SK-N-SH (cell line): ENCODE data around the gene TGFB1I1. TPM values are rescaled to one million over a fixed set of nuclear protein-coding genes. Genes with fewer than 3 reads are reported as not detected.

Source experiments
- CTCF ChIA-PET: fragments of 300-600, 350-600 bp; formaldehyde crosslinking; extraction: SDS; loops from one replicate; lab custom pipeline; 2021; lab: Yijun Ruan, JAX
- POLR2A ChIA-PET: fragments of 350-600 bp; sonication (Branson Sonifier 250); formaldehyde crosslinking; extraction: SDS; loops from one replicate; lab custom pipeline; 2020; ENCODE audit warnings: antibody characterized with exemption, inconsistent platforms; lab: Yijun Ruan, JAX
- DNase-seq: peaks from one replicate; pipeline ENCODE4 v3.0.0; 2012
- H2AFZ ChIP-seq: fragments of 200-600 bp; sonication (generic); 2 replicates; pipeline ENCODE4 v1.8.1; 2016; ENCODE audit warnings: antibody characterized with exemption, mild to moderate bottlenecking, low read depth
- H3F3A ChIP-seq: fragments of 200-600 bp; sonication (generic); replicated peaks from 2 replicates; pipeline ENCODE3; 2016; ENCODE audit warnings: antibody characterized with exemption, mild to moderate bottlenecking; ENCODE audit not compliant: insufficient read depth
- H3K27ac ChIP-seq, 2 experiments: fragments of 200-500 bp in 1 of 2; fragments of 200-600 bp in 1 of 2; sonication (Bioruptor generic) in 1 of 2; sonication (generic), shearing (Covaris generic) in 1 of 2; 2 replicates each; pipeline versions ENCODE4 v1.5.1 to v1.6.1; 2014 to 2016; ENCODE audit warnings: low read depth in 2 of 2, inconsistent platforms in 1 of 2, low read length in 1 of 2, mild to moderate bottlenecking in 1 of 2, mixed read lengths in 1 of 2
- H3K27me3 ChIP-seq: fragments of 200-600 bp; sonication (generic), shearing (Covaris generic); 2 replicates; pipeline ENCODE4 v1.6.1; 2016; ENCODE audit warnings: mixed run types; ENCODE audit not compliant: insufficient read depth
- H3K36me3 ChIP-seq, 2 experiments: fragments of 200-500 bp in 1 of 2; fragments of 200-600 bp in 1 of 2; sonication (Bioruptor generic) in 1 of 2; sonication (generic) in 1 of 2; replicated peaks in 1 of 2; 2 replicates each; pipeline versions ENCODE3 to v1.5.1; 2014 to 2016; ENCODE audit warnings: low read length in 1 of 2, mild to moderate bottlenecking in 1 of 2; ENCODE audit not compliant: insufficient read depth in 2 of 2, control insufficient read depth in 1 of 2
- H3K4me1 ChIP-seq, 2 experiments: fragments of 200-500 bp in 1 of 2; fragments of 200-600 bp in 1 of 2; sonication (Bioruptor generic) in 1 of 2; sonication (generic), shearing (Covaris generic) in 1 of 2; 2 replicates each; pipeline versions ENCODE4 v1.5.1 to v1.6.1; 2014 to 2016; ENCODE audit warnings: low read depth in 1 of 2, low read length in 1 of 2, mixed run types in 1 of 2; ENCODE audit not compliant: insufficient read depth in 2 of 2, control insufficient read depth in 1 of 2
- H3K4me2 ChIP-seq: fragments of 200-600 bp; sonication (generic), shearing (Covaris generic); 2 replicates; pipeline ENCODE4 v1.6.1; 2017; ENCODE audit warnings: mixed run types
- H3K4me3 ChIP-seq, 2 experiments: fragments of 200-500 bp in 1 of 2; fragments of 200-600 bp in 1 of 2; sonication (Bioruptor generic) in 1 of 2; sonication (generic), shearing (Covaris generic) in 1 of 2; 2 replicates each; pipeline versions ENCODE4 v1.5.1 to v1.8.1; 2014 to 2016; ENCODE audit warnings: low read depth in 2 of 2, inconsistent platforms in 1 of 2, low read length in 1 of 2, mild to moderate bottlenecking in 1 of 2, mixed read lengths in 1 of 2, moderate library complexity in 1 of 2
- H3K79me2 ChIP-seq: fragments of 200-600 bp; sonication (generic); 2 replicates; pipeline ENCODE4 v1.8.1; 2017; ENCODE audit warnings: mild to moderate bottlenecking; ENCODE audit not compliant: insufficient read depth
- H3K9ac ChIP-seq: fragments of 200-600 bp; sonication (generic); 2 replicates; pipeline ENCODE4 v1.6.1; 2017; ENCODE audit warnings: mixed run types
- H3K9me2 ChIP-seq: fragments of 200-600 bp; sonication (generic); 2 replicates; pipeline ENCODE4 v1.6.1; 2017; ENCODE audit warnings: mixed run types
- H3K9me3 ChIP-seq: fragments of 200-600 bp; sonication (generic); 2 replicates; pipeline ENCODE4 v1.6.1; 2017; ENCODE audit warnings: mixed run types, mild to moderate bottlenecking, moderate library complexity
- H4K20me1 ChIP-seq: fragments of 200-600 bp; sonication (generic); 2 replicates; pipeline ENCODE4 v1.6.1; 2017; ENCODE audit warnings: mild to moderate bottlenecking, mixed run types; ENCODE audit not compliant: insufficient read depth
- ELF1 ChIP-seq: IDR thresholded peaks from 2 replicates; pipeline ENCODE4 v1.4.0; 2012
- EP300 ChIP-seq, 2 experiments: IDR thresholded peaks; 2 replicates each; pipeline versions ENCODE4 v1.4.0 to v1.6.1; 2012; ENCODE audit warnings: borderline replicate concordance in 1 of 2, low read depth in 1 of 2, low read length in 1 of 2
- FOXJ3 ChIP-seq: sonication (generic); formaldehyde crosslinking; IDR thresholded peaks from 2 replicates; pipeline ENCODE4 v1.5.1; 2020; ENCODE audit warnings: mild to moderate bottlenecking, missing genetic modification reagents
- GABPA ChIP-seq: IDR thresholded peaks from 2 replicates; pipeline ENCODE4 v1.4.0; 2012; ENCODE audit warnings: low read depth, mild to moderate bottlenecking
- JUND ChIP-seq: IDR thresholded peaks from 2 replicates; pipeline ENCODE4 v1.4.0; 2012
- NFIC ChIP-seq: IDR thresholded peaks from 2 replicates; pipeline ENCODE4 v1.4.0; 2012; ENCODE audit warnings: borderline replicate concordance
- NRF1 ChIP-seq: IDR thresholded peaks from 2 replicates; pipeline ENCODE4 v1.6.1; 2012; ENCODE audit warnings: low read depth, mild to moderate bottlenecking, low read length
- POLR2AphosphoS5 ChIP-seq: IDR thresholded peaks from 2 replicates; pipeline ENCODE4 v1.6.1; 2012; ENCODE audit warnings: low read depth, low read length
- RXRA ChIP-seq: IDR thresholded peaks from 2 replicates; pipeline ENCODE4 v1.4.0; 2012; ENCODE audit warnings: low read depth, mild to moderate bottlenecking, borderline replicate concordance
- TAF1 ChIP-seq: IDR thresholded peaks from 2 replicates; pipeline ENCODE4 v1.6.1; 2012; ENCODE audit warnings: low read depth, mild to moderate bottlenecking, low read length, moderate library complexity, borderline replicate concordance
- USF1 ChIP-seq: IDR thresholded peaks from 2 replicates; pipeline ENCODE4 v1.4.0; 2012; ENCODE audit warnings: low read depth, borderline replicate concordance
- WGBS: methylation state at CpG from one replicate; pipeline ENCODE4 v1.1.6; 2017; ENCODE audit warnings: low lambda C conversion rate; 5-methylcytosine and 5-hydroxymethylcytosine counted together
- polyA plus RNA-seq, 3 experiments: library from polyadenylated mRNA; depleted of rRNA; stranded (reverse); fragments of >200 nt; gene quantifications; 2 replicates each; pipeline ENCODE4 v1.2.3, GENCODE V29; 2012
- TF ChIP-seq, protein P1 (sequence below): IDR thresholded peaks from 2 replicates; pipeline ENCODE4; 2012

Gene TGFB1I1
- polyA plus RNA-seq, 1 of the 3 experiments (the other 2 are of a cell fraction): 29.7 TPM

GRCh38 chr16:31471875-31472708 is at the start of gene TGFB1I1 (continued):
- TF ChIP-seq USF1: no peak
- no peak for TF ChIP-seq EP300 (IDR thresholded peaks at IDR 0.05; ENCODE audit: borderline replicate concordance in 1 of 2, low read depth in 1 of 2, low read length in 1 of 2)
- TF ChIP-seq GABPA: peak; percentile 25; the same call in 1 of the 2 replicates
- no peak for TF ChIP-seq NFIC
- TF ChIP-seq JUND: no peak
- no peak for TF ChIP-seq NRF1

GRCh38 chr16:31423241-31423640 is 48.7 kb upstream of the TGFB1I1 start:
- ChIA-PET CTCF (no interaction called here), POLR2A (no interaction called here)
- Histone ChIP-seq H3K9me3 (no peaks in the 10 kb centered on the region), H3F3A (no peaks in the 10 kb centered on the region), H2AFZ (no peak overlapping the region), H3K27ac (no peak overlapping the region), H3K4me2 (peak overlapping the region; percentile 30; the same call in 1 of the 2 replicates), H3K27me3 (peaks cover 64% of the 10 kb centered on the region), H3K79me2 (no peaks in the 10 kb centered on the region), H3K4me1 (no peaks in the 10 kb centered on the region; a peak in 1 of 4 replicates), H4K20me1 (no peaks in the 10 kb centered on the region), H3K9me2 (no peaks in the 10 kb centered on the region), H3K9ac (no peak overlapping the region), H3K36me3 (no peaks in the 10 kb centered on the region), H3K4me3 (peak overlapping the region in 1 of 2 experiments; percentile 23; a peak in 1 of 4 replicates)
- no peak for TF ChIP-seq TAF1
- no peak for TF ChIP-seq FOXJ3
- TF ChIP-seq RXRA: no peak
- no peak for TF ChIP-seq JUND
- DNase-seq: no peak
- whole genome bisulfite sequencing: 16% methylated on average over 3 of the region's 3 CpGs

DNA sequence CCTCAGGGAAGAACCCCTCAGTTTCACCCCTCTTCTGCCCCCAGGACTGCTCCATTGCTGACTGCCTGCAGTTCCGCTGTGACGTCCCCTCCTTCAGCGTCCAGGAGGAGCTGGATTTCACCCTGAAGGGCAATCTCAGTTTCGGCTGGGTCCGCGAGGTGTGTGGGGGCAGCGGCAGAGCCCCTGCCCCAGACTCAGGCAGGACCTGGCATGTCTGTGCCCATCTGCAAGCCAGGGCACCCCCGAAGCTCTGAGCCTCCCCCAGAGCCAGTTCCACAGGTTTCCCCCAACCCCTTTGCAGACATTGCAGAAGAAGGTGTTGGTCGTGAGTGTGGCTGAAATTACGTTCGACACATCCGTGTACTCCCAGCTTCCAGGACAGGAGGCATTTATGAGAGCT is 48.2 kb upstream of the TGFB1I1 start:
- H3F3A ChIP-seq: no peaks in the 10 kb centered on the region
- no peaks in the 10 kb centered on the region; a peak in 1 of 4 replicates for H3K4me1 ChIP-seq
- DNase-seq: no peak
- no peak overlapping the region for H2AFZ ChIP-seq
- TF ChIP-seq POLR2AphosphoS5 (no peak), FOXJ3 (no peak), ELF1 (no peak), GABPA (no peak), RXRA (no peak)
- TF ChIP-seq, protein P1, sequence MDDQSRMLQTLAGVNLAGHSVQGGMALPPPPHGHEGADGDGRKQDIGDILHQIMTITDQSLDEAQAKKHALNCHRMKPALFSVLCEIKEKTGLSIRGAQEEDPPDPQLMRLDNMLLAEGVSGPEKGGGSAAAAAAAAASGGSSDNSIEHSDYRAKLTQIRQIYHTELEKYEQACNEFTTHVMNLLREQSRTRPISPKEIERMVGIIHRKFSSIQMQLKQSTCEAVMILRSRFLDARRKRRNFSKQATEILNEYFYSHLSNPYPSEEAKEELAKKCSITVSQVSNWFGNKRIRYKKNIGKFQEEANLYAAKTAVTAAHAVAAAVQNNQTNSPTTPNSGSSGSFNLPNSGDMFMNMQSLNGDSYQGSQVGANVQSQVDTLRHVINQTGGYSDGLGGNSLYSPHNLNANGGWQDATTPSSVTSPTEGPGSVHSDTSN: no peak
- H3K4me3 ChIP-seq: no peak overlapping the region
- peak overlapping the region; percentile 30; the same call in 1 of the 2 replicates for H3K4me2 ChIP-seq
- H3K9ac ChIP-seq: no peak overlapping the region
- no peaks in the 10 kb centered on the region for H3K36me3 ChIP-seq
- no peaks in the 10 kb centered on the region for H3K9me3 ChIP-seq
- WGBS: 15% methylated on average over 12 of the region's 12 CpGs
- H3K27me3 ChIP-seq: peaks cover 64% of the 10 kb centered on the region
- no peaks in the 10 kb centered on the region for H4K20me1 ChIP-seq
- no peaks in the 10 kb centered on the region for H3K79me2 ChIP-seq
- ChIA-PET POLR2A (no interaction called here), CTCF (no interaction called here)
- H3K27ac ChIP-seq: no peak overlapping the region
- no peaks in the 10 kb centered on the region for H3K9me2 ChIP-seq
